ENCODE measurements around the gene HDAC10.
A peak's percentile ranks its signal among the peaks of the same experiment; 100 is the strongest.

DNA sequence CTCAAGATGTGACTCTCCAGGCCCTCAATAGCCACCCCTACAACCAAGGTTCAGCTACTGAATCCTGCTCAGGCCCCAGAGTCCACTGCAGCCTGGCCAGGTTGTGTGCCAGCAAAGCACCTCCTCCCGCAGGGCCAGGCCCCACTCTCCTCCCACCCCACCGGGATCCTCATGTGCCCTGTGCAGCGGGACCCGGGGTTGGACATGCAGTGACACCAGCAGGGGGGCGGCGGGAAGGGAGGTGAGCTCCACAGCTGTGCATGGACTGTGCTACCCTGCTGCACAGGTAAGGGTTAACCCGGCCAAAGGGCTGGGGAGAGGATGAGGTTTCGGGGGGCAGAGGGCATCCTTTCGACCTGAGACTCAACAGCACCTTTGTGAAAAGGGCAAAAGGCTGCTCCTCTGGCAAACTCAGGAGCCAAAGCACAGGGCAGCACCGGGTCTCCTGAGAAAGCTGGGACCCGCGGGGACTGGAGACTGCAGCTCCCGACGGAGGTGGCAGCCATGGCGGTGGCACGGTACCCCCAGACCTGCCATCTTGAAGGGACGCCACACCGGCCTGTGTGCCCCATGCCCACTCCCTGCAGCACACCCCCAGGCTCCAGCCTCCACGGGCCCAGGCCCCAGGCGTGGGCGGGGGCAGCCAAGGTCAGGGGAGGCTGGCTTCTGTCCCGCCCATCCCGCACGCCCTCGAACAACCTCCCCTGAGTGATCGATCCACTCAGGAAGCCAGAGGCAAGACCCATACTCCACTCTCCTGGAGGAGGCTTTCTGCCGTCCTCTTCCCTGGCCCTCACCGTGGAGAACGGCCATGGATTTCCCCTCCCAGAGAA, 45.8 kb upstream of the HDAC10 start:
- TF ChIP-seq CTCF (IDR thresholded peaks at IDR 0.05 in 8 of 11, conservative IDR thresholded peaks at IDR 0.05 in 3 of 11) (no peak), POLR2AphosphoS5 (IDR thresholded peaks at IDR 0.05) (peak in 2 of 3 donors; percentile 27 to 54)
